GM12801 (cell line): ENCODE data around the gene LAMTOR2.

Experiments used
- CTCF ChIP-seq: IDR thresholded peaks from one replicate; pipeline ENCODE4 v1.5.1; 2011; ENCODE audit warnings: control low read depth; ENCODE audit not compliant: insufficient read length; ENCODE audit errors: extremely low read depth

LAMTOR2 gene

DNA sequence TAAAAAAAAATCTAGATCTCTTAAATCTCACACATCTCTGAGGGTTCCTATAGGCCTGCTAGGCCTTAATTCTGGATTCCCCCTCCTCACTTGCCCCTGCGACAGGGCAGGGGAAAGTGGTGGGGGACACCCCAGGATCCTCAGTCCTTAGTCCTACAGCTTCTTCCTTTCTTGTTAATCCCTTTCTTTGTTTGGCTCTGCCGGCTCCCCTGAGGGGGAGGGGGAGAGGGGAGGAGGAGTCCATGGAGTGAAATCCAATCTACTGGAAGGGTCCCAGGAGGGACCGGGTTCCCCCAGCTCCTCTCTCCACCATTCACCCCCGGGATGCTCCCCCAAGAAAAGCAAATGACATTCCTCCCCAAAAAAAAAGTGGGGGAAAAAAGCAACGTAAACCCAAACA is 19.2 kb downstream of the LAMTOR2 start:
- no peak for TF ChIP-seq CTCF

DNA sequence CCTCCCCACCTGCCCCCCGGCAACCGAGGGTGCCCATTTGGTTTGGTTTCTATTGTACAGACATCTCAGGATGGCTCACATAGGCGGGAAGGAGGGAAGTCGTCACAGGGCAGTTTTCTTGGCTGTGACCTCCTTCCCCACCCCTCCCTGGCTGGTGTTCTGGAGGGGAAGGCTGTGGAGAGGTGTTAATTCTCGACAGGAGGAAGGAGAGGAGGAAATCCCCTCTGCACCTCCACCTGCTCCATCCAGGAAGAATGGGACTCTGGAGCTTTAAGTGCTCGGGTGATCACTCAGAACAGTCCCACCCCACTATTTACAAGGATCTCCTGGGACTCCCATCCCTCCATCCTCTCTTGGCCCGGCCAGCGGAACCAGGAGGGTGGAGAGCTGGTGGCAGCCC is 20.1 kb downstream of the LAMTOR2 start:
- TF ChIP-seq CTCF = no peak

GRCh38 chr1:156075162-156075561 is 20.6 kb downstream of the LAMTOR2 start:
- TF ChIP-seq CTCF = no peak

DNA sequence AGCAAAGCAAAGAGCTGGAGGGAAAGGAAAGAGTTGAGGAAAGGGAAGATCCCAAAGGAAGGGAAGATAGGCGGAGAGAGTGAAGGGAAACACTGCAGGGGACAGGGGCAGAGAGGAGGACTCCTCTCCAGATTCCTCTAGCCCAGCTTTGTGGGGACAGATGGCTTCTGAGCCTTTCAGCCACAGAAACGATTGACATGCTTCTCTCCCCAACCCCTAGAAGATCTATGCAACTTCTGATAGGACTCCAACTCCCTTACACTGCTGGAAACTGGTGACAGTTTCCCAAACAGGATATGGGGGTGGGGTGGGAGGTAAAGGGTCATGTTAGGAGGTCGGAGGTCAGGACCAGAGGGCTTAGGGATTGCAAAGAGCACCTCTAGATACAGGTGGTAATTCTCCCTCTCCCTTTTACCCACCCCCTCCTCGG is 21.2 kb downstream of the LAMTOR2 start:
- TF ChIP-seq CTCF = no peak

DNA sequence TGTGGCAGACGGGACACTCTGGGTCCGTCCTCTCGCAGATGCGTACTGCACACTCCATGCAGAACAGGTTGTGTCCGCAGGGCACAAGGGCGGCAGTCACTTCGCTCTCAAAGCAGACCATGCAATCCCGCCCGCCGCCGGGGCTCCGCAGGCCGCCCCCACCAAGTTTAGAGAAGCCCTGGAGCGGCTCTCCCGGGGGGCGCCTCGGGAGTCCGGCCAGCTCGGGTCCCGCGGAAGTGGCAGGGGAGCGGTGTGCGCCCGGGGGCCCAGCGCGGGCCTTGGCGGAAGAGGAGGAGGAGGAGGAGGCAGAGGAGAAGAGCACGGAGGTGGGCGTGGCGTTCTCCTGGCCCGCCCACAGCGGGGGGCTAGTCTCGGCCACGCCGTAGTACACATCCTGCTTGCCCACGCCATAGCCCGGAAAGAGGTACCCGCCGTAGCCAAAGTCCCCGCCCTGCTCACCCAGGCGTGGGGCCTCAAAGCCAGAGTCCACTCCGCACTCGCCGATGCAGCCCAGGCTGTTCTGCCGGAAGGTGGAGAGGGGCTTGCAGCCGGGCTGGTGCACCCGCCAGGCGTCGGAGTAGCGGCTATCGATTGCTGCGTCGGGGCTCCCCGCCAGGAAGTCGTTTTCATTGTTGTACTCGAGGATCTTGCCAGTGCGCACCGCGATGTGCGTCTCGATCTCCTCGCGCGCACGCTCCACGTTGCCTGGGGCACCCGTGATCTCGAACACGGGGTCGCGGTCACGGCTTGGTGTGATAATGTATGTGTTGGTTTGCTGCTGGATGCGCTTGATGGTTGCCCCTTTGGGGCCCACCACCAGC is 22.2 kb downstream of the LAMTOR2 start:
- TF ChIP-seq CTCF = no peak

DNA sequence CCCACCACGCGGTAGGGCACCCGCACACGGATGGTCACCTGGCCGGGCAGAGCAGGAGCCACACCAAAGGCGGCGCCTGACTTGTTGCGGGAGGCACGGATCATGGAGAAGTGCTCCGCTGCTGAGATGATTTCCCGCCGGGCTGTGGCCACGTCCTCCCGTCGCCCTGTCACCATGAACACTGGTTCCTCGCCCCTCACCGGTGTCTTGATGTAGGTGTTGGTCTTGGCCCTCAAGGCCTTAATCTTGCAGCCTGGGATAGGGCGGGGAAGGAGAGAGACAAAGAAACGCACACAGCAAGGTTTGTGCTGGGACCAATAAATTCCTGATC is 22.8 kb downstream of the LAMTOR2 start:
- TF ChIP-seq CTCF = no peak

- no peak for TF ChIP-seq CTCF
These were observed 24.1 kb downstream of the LAMTOR2 start for GRCh38 chr1:156078728-156079127.
